Thoracic aorta (tissue), 2 donors: Measurements from ENCODE around the gene ANKMY1. TPM values are rescaled to one million over a fixed set of nuclear protein-coding genes. Genes with fewer than 3 reads are reported as not detected.

Experiments
- ATAC-seq: fragments of 150-250 bp; one replicate; pipeline ENCODE4 v1.8.0; 2017; ENCODE audit warnings: low read depth; ENCODE audit not compliant: insufficient number of reproducible peaks, low FRiP score
- DNase-seq: peaks from one replicate; pipeline ENCODE4 v3.0.0-alpha.2; 2020; ENCODE audit warnings: low spot score
- H3K27ac ChIP-seq, 2 donors: fragments of 200-600 bp; sonication (generic); 1 replicate in 1 of 2; 2 replicates in 1 of 2; pipeline ENCODE4 v1.5.1; 2016; ENCODE audit warnings: mild to moderate bottlenecking in 2 of 2, moderate library complexity in 2 of 2
- H3K27me3 ChIP-seq: fragments of 200-600 bp; sonication (generic); replicated peaks from 2 replicates; pipeline ENCODE4 v1.6.0; 2016; ENCODE audit warnings: mild to moderate bottlenecking; ENCODE audit not compliant: insufficient read depth
- H3K36me3 ChIP-seq: fragments of 200-600 bp; sonication (generic); one replicate; pipeline ENCODE4 v1.5.1; 2016
- H3K4me1 ChIP-seq, 2 donors: fragments of 200-600 bp; sonication (generic); 1 replicate in 1 of 2; 2 replicates in 1 of 2; pipeline versions ENCODE4 v1.5.1 to v1.6.0; 2016; ENCODE audit warnings: low read depth in 2 of 2, mild to moderate bottlenecking in 1 of 2; ENCODE audit not compliant: control insufficient read depth in 1 of 2
- H3K4me3 ChIP-seq: fragments of 200-600 bp; sonication (generic); 2 replicates; pipeline ENCODE4 v1.5.1; 2016; ENCODE audit warnings: mild to moderate bottlenecking
- H3K9me3 ChIP-seq: fragments of 200-600 bp; sonication (generic); 2 replicates; pipeline ENCODE4 v1.5.1; 2016
- total RNA-seq, 2 donors: library from RNA; depleted of rRNA; stranded (reverse); fragments of >200 nt; gene quantifications; one replicate each; pipeline versions ENCODE4 v1.1.0 to v1.2.3, GENCODE V29; 2016
- TF ChIP-seq, protein P1 (sequence below): fragments of 200-600 bp; sonication (generic); IDR thresholded peaks from one replicate; pipeline ENCODE4 v1.5.1; 2019; ENCODE audit warnings: antibody characterized with exemption

The ANKMY1 gene
- total RNA-seq, 2 donors from 2014 or later = 20.0 to 44.8 TPM

DNA sequence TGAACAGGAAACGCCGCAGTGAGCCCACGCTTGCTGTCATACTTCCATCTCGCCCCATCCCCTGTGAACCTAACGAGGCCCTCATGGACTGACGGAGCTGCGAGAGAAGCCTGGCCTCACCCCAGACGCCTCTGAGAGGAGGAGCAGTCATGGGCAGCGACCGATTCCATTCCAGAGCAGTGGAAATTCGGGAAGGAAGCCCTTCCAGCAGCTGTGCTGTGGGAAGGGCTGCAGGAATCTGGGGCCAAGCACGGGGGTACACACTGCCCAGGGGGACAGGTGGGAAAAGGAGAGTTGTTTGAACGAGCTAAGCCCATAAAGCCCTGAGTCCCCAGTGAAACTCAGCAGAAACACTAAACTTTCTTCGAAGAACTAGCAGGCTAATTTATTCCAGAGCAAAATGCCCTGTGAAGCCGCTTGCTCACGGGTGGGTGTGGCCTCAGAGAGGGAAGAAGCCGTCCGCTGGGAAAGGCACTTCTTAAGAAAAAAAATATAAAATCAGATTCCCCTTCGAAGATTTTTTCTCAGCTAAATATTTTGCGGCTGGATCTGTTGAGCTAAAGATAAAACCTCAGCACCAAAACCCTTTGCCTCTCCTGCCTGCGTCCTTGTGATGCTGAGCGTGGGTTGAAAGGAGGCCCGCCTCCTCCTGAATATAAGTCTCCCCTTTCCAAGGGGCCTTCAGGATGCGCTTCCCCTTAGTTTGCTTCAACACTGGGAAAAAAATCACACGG is 38.2 kb downstream of the ANKMY1 start:
- no peak for ATAC-seq
- Histone ChIP-seq H3K9me3 (no peaks in the 10 kb centered on the region), H3K4me3 (peak overlapping the region; percentile 44)

DNA sequence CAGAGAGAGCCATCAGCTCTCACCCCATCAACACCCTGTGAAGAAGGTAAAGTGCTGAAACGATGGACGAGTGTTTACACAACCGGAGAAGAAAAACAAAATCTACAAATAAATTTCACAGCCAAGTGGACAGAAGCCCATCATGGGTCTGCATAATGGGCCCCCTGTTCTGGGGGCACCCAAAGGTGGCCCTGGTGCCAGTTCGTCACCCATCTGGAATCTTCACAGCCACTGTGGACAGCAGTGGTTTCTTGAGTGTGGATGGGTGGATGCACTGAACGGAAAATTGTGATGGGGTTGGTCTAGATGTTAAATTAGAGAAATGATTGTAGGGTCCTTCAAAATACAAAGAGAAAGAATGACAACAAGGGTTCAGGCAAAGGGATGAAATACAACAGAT is 38.8 kb downstream of the ANKMY1 start:
- Histone ChIP-seq H3K27me3 (no peaks in the 10 kb centered on the region), H3K27ac (no peak overlapping the region)
- no peak for DNase-seq

More for the DNA sequence above, 38.2 kb downstream of the ANKMY1 start:
- no peak for DNase-seq
- Histone ChIP-seq H3K36me3 (peaks cover 12% of the 10 kb centered on the region), H3K27ac (no peak overlapping the region), H3K27me3 (no peaks in the 10 kb centered on the region), H3K4me1 (peaks cover 0 to 13% of the 10 kb centered on the region in 2 donors)
- TF ChIP-seq, protein P1, sequence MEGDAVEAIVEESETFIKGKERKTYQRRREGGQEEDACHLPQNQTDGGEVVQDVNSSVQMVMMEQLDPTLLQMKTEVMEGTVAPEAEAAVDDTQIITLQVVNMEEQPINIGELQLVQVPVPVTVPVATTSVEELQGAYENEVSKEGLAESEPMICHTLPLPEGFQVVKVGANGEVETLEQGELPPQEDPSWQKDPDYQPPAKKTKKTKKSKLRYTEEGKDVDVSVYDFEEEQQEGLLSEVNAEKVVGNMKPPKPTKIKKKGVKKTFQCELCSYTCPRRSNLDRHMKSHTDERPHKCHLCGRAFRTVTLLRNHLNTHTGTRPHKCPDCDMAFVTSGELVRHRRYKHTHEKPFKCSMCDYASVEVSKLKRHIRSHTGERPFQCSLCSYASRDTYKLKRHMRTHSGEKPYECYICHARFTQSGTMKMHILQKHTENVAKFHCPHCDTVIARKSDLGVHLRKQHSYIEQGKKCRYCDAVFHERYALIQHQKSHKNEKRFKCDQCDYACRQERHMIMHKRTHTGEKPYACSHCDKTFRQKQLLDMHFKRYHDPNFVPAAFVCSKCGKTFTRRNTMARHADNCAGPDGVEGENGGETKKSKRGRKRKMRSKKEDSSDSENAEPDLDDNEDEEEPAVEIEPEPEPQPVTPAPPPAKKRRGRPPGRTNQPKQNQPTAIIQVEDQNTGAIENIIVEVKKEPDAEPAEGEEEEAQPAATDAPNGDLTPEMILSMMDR = no peak

DNA sequence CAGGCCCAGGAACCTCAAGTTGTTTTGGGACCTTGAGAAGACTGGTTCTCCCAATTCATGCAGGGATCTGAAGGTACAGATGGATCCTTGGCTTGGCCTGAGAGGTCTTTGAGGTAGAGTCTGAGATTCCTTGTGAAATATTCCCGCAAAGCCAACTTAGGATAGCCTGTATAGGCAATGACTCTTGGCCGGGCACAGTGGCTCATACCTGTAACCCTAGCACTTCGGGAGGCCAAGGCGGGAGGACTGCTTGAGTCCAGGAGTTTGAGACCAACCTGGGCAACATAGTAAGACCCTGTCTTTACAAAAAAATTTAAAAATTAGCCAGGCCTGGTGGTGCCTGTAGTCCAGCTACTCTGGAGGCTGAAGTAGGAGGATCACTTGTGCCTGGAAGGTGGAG is 40.4 kb downstream of the ANKMY1 start:
- Histone ChIP-seq H3K36me3 (no peaks in the 10 kb centered on the region), H3K27ac (no peak overlapping the region), H3K27me3 (no peaks in the 10 kb centered on the region), H3K4me1 (peaks cover 0 to 13% of the 10 kb centered on the region in 2 donors), H3K9me3 (no peaks in the 10 kb centered on the region), H3K4me3 (no peak overlapping the region)
- no peak for ATAC-seq
- TF ChIP-seq, protein P1 = no peak
- DNase-seq = no peak

More for the DNA sequence above, 38.8 kb downstream of the ANKMY1 start:
- Histone ChIP-seq H3K4me1 (peaks cover 0 to 13% of the 10 kb centered on the region in 2 donors), H3K36me3 (peaks cover 10% of the 10 kb centered on the region), H3K4me3 (no peak overlapping the region), H3K9me3 (no peaks in the 10 kb centered on the region)
- TF ChIP-seq, protein P1 = no peak
- no peak for ATAC-seq

DNA sequence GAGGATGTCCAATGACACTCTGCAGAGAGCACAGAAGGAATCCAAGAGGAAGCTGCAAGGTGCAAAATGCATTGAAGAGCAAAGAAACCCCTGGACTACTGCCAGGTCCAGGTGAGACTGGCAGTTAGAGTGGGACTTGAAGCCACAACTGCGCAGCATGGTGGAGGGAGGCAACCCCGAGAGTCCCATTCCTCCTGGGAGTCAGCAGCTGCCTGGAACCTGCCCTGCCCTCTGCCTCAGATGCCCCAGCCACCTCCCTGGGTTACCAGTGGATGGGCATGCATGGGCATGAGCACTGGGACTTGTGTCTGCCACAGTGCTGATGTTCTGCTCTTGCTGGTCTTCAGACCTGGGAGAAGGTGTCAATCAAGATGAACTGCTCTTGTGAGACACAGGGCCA is 43.2 kb downstream of the ANKMY1 start:
- TF ChIP-seq, protein P1 = no peak
- no peak for DNase-seq
- Histone ChIP-seq H3K27me3 (no peaks in the 10 kb centered on the region), H3K27ac (no peak overlapping the region), H3K36me3 (peaks cover 7% of the 10 kb centered on the region), H3K4me1 (peaks cover 0 to 3% of the 10 kb centered on the region in 2 donors), H3K9me3 (no peaks in the 10 kb centered on the region), H3K4me3 (no peak overlapping the region)
- no peak for ATAC-seq

DNA sequence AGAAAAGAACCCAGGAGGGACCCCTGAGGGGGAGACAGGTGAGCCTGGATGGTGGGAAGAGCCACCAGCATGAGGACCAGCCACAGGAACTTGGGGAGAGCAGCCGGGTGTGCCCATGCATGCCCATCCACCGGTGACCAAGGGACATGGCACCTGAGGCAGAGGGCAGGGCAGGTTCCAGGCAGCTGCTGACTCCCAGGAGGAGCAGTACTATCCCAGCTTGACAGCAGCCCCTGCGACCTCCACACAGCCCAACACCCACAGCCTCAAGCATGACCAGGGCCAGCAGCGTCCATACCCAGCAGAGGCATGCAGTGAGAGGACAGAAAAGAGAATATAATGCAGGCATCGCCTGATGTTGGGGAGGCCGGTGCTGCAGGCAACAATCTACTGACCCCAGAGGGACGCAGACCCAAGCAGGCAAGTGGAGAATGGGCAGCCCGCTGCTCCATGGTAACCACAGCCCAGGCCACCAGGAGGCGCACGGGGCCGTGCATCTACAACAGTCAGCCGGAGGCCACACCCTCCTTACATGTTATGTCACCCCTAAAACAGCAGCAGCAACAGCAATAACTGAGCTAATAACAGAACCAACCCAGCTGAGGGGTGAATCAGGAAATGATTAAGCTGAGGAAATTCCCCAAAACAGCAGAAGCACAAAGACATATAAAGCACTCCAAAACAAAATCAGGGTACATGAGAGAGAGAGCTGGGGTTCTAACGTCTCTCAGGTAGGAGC is 44.1 kb downstream of the ANKMY1 start:
- peak; percentile 48 for ATAC-seq
- no peaks in the 10 kb centered on the region for H3K4me1 ChIP-seq

More for the DNA sequence above, 44.1 kb downstream of the ANKMY1 start:
- H3K27ac ChIP-seq = no peak overlapping the region
- H3K4me3 ChIP-seq = no peak overlapping the region
- H3K9me3 ChIP-seq = no peaks in the 10 kb centered on the region
- TF ChIP-seq, protein P1 = peak; percentile 65
- DNase-seq = peak; percentile 38
- peaks cover 7% of the 10 kb centered on the region for H3K36me3 ChIP-seq
- no peaks in the 10 kb centered on the region for H3K27me3 ChIP-seq
